Daoy (cell line): Measurements from ENCODE around the gene CELSR1. TPM values are rescaled to one million over a fixed set of nuclear protein-coding genes. Genes with fewer than 3 reads are reported as not detected.
"Not testable (repeated sequence)": the region's sequence is repeated elsewhere in the genome, so short reads cannot be mapped to it uniquely, and the experiment has no call there.

Experiments
- DNase-seq: peaks from one replicate; pipeline ENCODE4 v3.0.0-alpha.2; 2015; ENCODE audit warnings: low read depth
- total RNA-seq: library from RNA; depleted of rRNA; stranded (reverse); fragments of >200 nt; shearing (Covaris generic); gene quantifications from 2 replicates; pipeline ENCODE4 v1.2.3, GENCODE V29; 2014

The CELSR1 gene
- total RNA-seq, 1 experiment from 2014 or later = 2.9 TPM

GRCh38 chr22:46515208-46516111 is 22.0 kb downstream of the CELSR1 start:
- DNase-seq = peak; percentile 71

- peak; percentile 86 for DNase-seq
Observed at GRCh38 chr22:46514592-46515207, 22.7 kb downstream of the CELSR1 start.

- DNase-seq = no peak
Observed at GRCh38 chr22:46513908-46514550, 23.4 kb downstream of the CELSR1 start.

- DNase-seq = no peak
Observed at GRCh38 chr22:46512683-46513082, 24.7 kb downstream of the CELSR1 start.

- no peak for DNase-seq
Observed at GRCh38 chr22:46512039-46512370, 25.4 kb downstream of the CELSR1 start.

GRCh38 chr22:46511151-46512038 is 26.0 kb downstream of the CELSR1 start:
- DNase-seq = no peak

GRCh38 chr22:46509416-46510089 is 27.9 kb downstream of the CELSR1 start:
- DNase-seq = no peak

- no peak for DNase-seq
Observed at GRCh38 chr22:46508491-46508999, 28.9 kb downstream of the CELSR1 start.

- DNase-seq = no peak
Observed at GRCh38 chr22:46507451-46508425, 29.7 kb downstream of the CELSR1 start.

GRCh38 chr22:46504584-46504983 is 32.8 kb downstream of the CELSR1 start:
- no peak for DNase-seq

GRCh38 chr22:46502440-46503175 is 34.8 kb downstream of the CELSR1 start:
- no peak for DNase-seq

- DNase-seq = peak; percentile 68
Observed at GRCh38 chr22:46501701-46502100, 35.7 kb downstream of the CELSR1 start.

- not testable (repeated sequence) for DNase-seq
Observed at GRCh38 chr22:46501265-46501664, 36.2 kb downstream of the CELSR1 start.

- no peak for DNase-seq
Observed at GRCh38 chr22:46500201-46500600, 37.2 kb downstream of the CELSR1 start.

- DNase-seq = no peak
Observed at GRCh38 chr22:46499805-46500189, 37.6 kb downstream of the CELSR1 start.

GRCh38 chr22:46491946-46492345 is 45.5 kb downstream of the CELSR1 start:
- DNase-seq = no peak

GRCh38 chr22:46490538-46490937 is 46.9 kb downstream of the CELSR1 start:
- no peak for DNase-seq

GRCh38 chr22:46486996-46487717 is 50.3 kb downstream of the CELSR1 start:
- no peak for DNase-seq
